Lower leg skin (tissue), 4 donors: ENCODE data around the gene ANKRD40CL. TPM values are rescaled to one million over a fixed set of nuclear protein-coding genes. Genes with fewer than 3 reads are reported as not detected.

Source experiments
- DNase-seq, 2 donors: peaks; one replicate each; pipeline ENCODE4 v3.0.0-alpha.2; 2019; ENCODE audit warnings: low spot score in 2 of 2
- H3K4me3 ChIP-seq: fragments of 200-600 bp; sonication (generic); 2 replicates; pipeline ENCODE4 v1.5.1; 2017; ENCODE audit warnings: mild to moderate bottlenecking, low read depth; ENCODE audit not compliant: poor library complexity, severe bottlenecking
- POLR2A ChIP-seq, 2 donors: fragments of 450-650 bp; IDR thresholded peaks; one replicate each; pipeline ENCODE4 v1.6.1; 2016 to 2017; ENCODE audit warnings: antibody characterized with exemption in 2 of 2, mild to moderate bottlenecking in 1 of 2, moderate library complexity in 1 of 2
- WGBS, 2 donors: methylation state at CpG; one replicate each; pipeline ENCODE4 v1.1.5; 2018; 5-methylcytosine and 5-hydroxymethylcytosine counted together
- intact Hi-C: fragments of 100-400 bp; cut with DNase I; formaldehyde crosslinking; loops from one replicate; pipeline ENCODE4 v1.15.0; 2023; ENCODE audit warnings: low total_unique reads
- total RNA-seq, 4 donors: library from RNA; depleted of rRNA; stranded (reverse); fragments of >200 nt; gene quantifications; one replicate each; pipeline ENCODE4 v1.1.0, GENCODE V29; 2016
- TF ChIP-seq, protein P1 (sequence below), 3 donors: fragments of 450-650 bp; IDR thresholded peaks; one replicate each; pipeline ENCODE4 v1.5.1; 2016; ENCODE audit warnings: antibody characterized with exemption in 3 of 3, mild to moderate bottlenecking in 3 of 3, moderate library complexity in 2 of 3

ANKRD40CL gene
- total RNA-seq, 4 donors from 2014 or later = not detected

GRCh38 chr17:50778471-50778870 is 11.2 kb upstream of the ANKRD40CL start:
- WGBS, 2 donors = 86 to 88% methylated on average over 8 of the region's 8 CpGs
- no peak for TF ChIP-seq POLR2A (IDR thresholded peaks at IDR 0.05)

DNA sequence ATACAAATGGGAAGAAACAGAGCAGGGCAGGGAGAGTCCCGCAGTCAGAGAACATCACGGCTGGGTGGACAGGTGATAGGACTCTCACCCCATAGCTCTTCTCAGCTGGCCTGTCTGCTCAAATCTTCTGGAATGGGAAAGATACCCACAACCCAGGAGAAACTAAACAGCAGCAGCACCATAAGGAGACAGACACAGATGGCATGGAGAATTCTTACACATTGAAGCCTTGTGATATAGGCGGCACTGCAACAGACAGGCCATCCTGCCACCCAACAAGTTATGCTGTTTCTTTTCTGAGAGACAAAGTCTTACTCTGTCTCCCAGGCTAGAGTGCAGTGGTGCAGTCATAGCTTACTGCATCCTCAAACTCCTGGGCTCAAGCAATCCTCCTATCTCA is 8.6 kb upstream of the ANKRD40CL start:
- intact Hi-C loops = no loop called here
- WGBS, 2 donors = 82 to 100% methylated on average over 3 of the region's 3 CpGs
- no peak overlapping the region for H3K4me3 ChIP-seq
- peak in 1 of 2 donors; percentile 37 for DNase-seq
- TF ChIP-seq, protein P1, sequence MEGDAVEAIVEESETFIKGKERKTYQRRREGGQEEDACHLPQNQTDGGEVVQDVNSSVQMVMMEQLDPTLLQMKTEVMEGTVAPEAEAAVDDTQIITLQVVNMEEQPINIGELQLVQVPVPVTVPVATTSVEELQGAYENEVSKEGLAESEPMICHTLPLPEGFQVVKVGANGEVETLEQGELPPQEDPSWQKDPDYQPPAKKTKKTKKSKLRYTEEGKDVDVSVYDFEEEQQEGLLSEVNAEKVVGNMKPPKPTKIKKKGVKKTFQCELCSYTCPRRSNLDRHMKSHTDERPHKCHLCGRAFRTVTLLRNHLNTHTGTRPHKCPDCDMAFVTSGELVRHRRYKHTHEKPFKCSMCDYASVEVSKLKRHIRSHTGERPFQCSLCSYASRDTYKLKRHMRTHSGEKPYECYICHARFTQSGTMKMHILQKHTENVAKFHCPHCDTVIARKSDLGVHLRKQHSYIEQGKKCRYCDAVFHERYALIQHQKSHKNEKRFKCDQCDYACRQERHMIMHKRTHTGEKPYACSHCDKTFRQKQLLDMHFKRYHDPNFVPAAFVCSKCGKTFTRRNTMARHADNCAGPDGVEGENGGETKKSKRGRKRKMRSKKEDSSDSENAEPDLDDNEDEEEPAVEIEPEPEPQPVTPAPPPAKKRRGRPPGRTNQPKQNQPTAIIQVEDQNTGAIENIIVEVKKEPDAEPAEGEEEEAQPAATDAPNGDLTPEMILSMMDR (IDR thresholded peaks at IDR 0.05) = no peak
- no peak for TF ChIP-seq POLR2A (IDR thresholded peaks at IDR 0.05)

More at GRCh38 chr17:50778471-50778870, 11.2 kb upstream of the ANKRD40CL start:
- intact Hi-C loops = no loop called here
- H3K4me3 ChIP-seq = no peak overlapping the region
- DNase-seq = no peak

- DNase-seq = peak in 1 of 2 donors; percentile 40
- WGBS, 2 donors = 83 to 89% methylated on average over 7 of the region's 7 CpGs
- no peak overlapping the region for H3K4me3 ChIP-seq
- TF ChIP-seq POLR2A (IDR thresholded peaks at IDR 0.05) = no peak
- intact Hi-C loops = no loop called here
Observed at GRCh38 chr17:50774225-50774803, 7.0 kb upstream of the ANKRD40CL start.

- intact Hi-C loops = no loop called here
- WGBS, 2 donors = 81 to 85% methylated on average over 15 of the region's 15 CpGs
- H3K4me3 ChIP-seq = no peak overlapping the region
- DNase-seq = peak in 1 of 2 donors; percentile 23
- TF ChIP-seq, protein P1 (IDR thresholded peaks at IDR 0.05) = no peak
- TF ChIP-seq POLR2A (IDR thresholded peaks at IDR 0.05) = no peak
Observed at GRCh38 chr17:50771991-50772785, 4.9 kb upstream of the ANKRD40CL start.

DNA sequence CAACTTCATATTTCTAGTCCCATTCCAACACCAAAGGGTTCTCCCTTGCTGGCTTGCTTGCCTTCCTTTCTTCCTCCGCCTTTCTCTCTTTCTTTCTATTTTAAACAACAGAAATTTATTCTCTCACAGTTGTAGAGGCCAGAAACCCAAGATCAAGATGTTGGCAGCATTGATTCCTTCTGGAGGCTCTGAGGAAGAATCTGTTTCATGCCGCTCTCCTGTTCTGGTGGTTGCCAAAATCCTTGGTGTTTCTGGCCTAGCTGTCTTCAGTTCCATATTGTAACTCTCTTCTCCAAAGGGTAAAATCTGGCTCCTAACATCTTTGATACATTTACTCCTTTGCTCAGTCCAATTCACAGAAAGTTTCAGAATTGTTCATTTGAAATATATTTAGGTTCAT is 3.0 kb upstream of the ANKRD40CL start:
- DNase-seq = peak in 1 of 2 donors; percentile 2
- 91 to 96% methylated on average over 2 of the region's 2 CpGs for WGBS, 2 donors
- TF ChIP-seq, protein P1 (IDR thresholded peaks at IDR 0.05) = no peak
- no peak overlapping the region for H3K4me3 ChIP-seq
- intact Hi-C loops = no loop called here

DNA sequence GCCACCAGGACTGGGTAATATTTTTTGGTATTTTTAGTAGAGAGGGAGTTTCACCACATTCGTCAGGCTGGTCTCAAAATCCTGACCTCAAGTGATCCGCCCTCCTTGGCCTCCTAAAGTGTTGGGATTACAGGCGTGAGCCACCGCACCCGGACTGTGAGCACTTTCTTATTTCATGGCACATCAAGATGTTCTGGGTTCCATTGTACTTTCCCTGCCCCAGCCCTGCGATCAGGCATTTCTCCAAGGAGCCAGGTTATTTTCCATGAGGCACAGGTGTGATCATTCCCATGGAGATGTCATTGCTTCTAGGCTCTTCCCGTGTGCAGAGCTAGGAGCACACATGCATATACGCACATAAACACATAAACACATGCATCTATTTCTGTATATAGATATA is 2.6 kb upstream of the ANKRD40CL start:
- intact Hi-C loops = no loop called here
- H3K4me3 ChIP-seq = no peak overlapping the region
- no peak for TF ChIP-seq POLR2A (IDR thresholded peaks at IDR 0.05)
- peak; percentile 5 to 79 for DNase-seq
- WGBS, 2 donors = 89 to 92% methylated on average over 8 of the region's 8 CpGs

DNA sequence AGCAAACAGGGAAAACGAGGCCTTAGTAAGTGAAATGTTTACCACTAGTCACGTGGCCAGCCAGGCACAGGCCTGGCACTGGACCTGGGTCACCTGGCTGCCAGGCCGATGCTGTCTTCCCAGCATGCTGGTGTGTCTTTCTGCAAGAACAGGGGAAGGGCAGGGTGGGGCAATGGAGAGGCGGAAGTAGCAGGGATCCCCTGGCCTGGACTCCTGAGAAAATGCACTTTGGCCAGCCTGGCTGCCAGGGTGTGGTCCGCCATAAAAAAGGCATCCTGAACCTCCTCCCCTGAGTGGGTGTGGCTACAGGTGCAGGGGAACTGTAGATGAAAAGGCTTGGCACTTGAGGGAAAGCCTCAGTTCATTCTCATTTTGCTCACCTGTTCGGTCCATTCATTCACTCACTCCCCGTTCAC is 1.0 kb upstream of the ANKRD40CL start:
- TF ChIP-seq, protein P1 (IDR thresholded peaks at IDR 0.05) = no peak
- TF ChIP-seq POLR2A (IDR thresholded peaks at IDR 0.05) = no peak
- no peak overlapping the region for H3K4me3 ChIP-seq
- intact Hi-C loops = no loop called here
- peak; percentile 44 to 86 for DNase-seq
- 39 to 61% methylated on average over 6 to 7 of the region's 7 CpGs for WGBS, 2 donors
